Measurements from ENCODE around the gene CEBPG. TPM values are rescaled to one million over a fixed set of nuclear protein-coding genes. Genes with fewer than 3 reads are reported as not detected.

Gene CEBPG
- total and polyA plus RNA-seq, 12 donors: 10.4 to 22.2 (median 14.3) TPM

DNA sequence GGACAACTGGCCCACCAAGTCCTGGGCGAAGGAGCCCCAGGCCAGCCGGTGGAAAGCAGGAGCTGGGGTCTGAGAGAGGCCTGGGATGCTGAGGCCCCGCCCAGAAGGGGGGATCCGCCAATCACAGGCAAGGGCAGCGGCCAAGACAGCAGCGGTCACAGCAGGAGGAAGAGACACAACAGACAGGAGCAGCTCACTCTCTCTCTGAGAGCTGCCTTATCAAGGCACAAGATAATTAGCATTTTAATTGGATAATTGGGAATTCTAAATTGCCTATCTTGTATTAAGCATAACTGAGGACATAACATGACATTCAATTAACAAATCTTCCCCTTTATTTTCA is 46.2 kb downstream of the CEBPG start:
- WGBS, 2 donors: 63 to 66% methylated on average over 6 of the region's 6 CpGs
- ATAC-seq: no peak

DNA sequence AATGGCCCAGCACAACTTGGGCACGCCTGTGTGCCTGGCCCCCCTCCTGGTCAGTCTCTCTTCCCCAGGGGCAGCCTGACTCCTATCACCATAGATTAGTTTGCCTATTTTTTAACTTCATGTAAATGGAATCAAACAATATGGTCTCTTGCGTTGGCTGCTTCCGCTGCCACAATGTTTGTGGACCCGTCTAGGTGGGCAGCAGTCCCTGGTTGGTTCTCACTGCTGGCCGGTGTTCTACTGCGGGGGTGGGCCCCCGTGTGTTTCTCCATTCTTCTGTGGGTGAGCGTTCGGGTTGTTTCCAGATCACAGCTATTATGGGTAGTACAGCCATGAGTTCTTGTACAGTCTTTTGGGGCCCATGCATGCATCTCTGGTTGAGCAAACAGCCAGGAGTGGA is 47.3 kb downstream of the CEBPG start:
- WGBS, 2 donors: 91 to 95% methylated on average over 9 of the region's 9 CpGs
- intact Hi-C loops (cut with DNase I): no loop called here
- no peaks in the 10 kb centered on the region for H3K36me3 ChIP-seq
- no peak overlapping the region for H3K27ac ChIP-seq
- peaks cover 0 to 8% (median 0%) of the 10 kb centered on the region in 9 donors for H3K4me1 ChIP-seq
- no peak overlapping the region for H3K4me3 ChIP-seq
- no peaks in the 10 kb centered on the region for H3K9me3 ChIP-seq
- no peaks in the 10 kb centered on the region for H3K27me3 ChIP-seq
- no peak for DNase-seq
- TF ChIP-seq, protein P1, sequence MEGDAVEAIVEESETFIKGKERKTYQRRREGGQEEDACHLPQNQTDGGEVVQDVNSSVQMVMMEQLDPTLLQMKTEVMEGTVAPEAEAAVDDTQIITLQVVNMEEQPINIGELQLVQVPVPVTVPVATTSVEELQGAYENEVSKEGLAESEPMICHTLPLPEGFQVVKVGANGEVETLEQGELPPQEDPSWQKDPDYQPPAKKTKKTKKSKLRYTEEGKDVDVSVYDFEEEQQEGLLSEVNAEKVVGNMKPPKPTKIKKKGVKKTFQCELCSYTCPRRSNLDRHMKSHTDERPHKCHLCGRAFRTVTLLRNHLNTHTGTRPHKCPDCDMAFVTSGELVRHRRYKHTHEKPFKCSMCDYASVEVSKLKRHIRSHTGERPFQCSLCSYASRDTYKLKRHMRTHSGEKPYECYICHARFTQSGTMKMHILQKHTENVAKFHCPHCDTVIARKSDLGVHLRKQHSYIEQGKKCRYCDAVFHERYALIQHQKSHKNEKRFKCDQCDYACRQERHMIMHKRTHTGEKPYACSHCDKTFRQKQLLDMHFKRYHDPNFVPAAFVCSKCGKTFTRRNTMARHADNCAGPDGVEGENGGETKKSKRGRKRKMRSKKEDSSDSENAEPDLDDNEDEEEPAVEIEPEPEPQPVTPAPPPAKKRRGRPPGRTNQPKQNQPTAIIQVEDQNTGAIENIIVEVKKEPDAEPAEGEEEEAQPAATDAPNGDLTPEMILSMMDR (IDR thresholded peaks at IDR 0.05): no peak
- no peak for ATAC-seq

More for the DNA sequence above, 46.2 kb downstream of the CEBPG start:
- no peaks in the 10 kb centered on the region for H3K9me3 ChIP-seq
- DNase-seq: no peak
- H3K27me3 ChIP-seq: no peaks in the 10 kb centered on the region
- no peaks in the 10 kb centered on the region for H3K36me3 ChIP-seq
- peaks cover 0 to 8% (median 0%) of the 10 kb centered on the region in 9 donors for H3K4me1 ChIP-seq
- intact Hi-C loops (cut with DNase I): loop anchor here in 2 of 10 donors (5.0 kb wide), 1 partner anchor 353 kb away; no protein-coding TSS in a partner anchor
- TF ChIP-seq, protein P1 (IDR thresholded peaks at IDR 0.05): no peak
- H3K27ac ChIP-seq: no peak overlapping the region
- H3K4me3 ChIP-seq: no peak overlapping the region

DNA sequence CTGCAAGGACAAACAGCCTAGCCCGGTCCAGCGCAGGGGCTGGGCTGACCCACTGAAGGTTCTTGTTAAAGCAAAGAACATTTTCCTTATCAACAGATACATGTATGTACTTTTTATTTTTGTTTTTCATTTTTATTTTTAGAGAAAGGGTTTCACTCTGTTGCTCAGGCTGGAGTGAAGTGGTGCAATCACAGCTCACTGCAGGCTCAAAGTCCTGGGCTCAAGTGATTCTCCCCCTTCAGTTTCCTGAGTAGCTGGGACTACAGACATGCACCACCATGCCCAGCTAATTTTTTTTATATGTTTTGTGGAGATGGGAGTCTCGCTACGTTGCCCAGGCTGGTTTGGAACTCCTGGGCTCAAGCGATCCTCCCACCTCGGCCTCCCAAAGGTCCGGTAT is 47.9 kb downstream of the CEBPG start:
- H3K4me3 ChIP-seq: no peak overlapping the region
- peaks cover 0 to 6% (median 0%) of the 10 kb centered on the region in 9 donors for H3K4me1 ChIP-seq
- ATAC-seq (no peak), DNase-seq (no peak)
- no peaks in the 10 kb centered on the region for H3K36me3 ChIP-seq
- no peak overlapping the region for H3K27ac ChIP-seq
- no peaks in the 10 kb centered on the region for H3K27me3 ChIP-seq
- WGBS, 2 donors: 89 to 99% methylated on average over 7 of the region's 7 CpGs
- intact Hi-C loops (cut with DNase I): no loop called here
- H3K9me3 ChIP-seq: no peaks in the 10 kb centered on the region
- TF ChIP-seq, protein P1 (IDR thresholded peaks at IDR 0.05): no peak

DNA sequence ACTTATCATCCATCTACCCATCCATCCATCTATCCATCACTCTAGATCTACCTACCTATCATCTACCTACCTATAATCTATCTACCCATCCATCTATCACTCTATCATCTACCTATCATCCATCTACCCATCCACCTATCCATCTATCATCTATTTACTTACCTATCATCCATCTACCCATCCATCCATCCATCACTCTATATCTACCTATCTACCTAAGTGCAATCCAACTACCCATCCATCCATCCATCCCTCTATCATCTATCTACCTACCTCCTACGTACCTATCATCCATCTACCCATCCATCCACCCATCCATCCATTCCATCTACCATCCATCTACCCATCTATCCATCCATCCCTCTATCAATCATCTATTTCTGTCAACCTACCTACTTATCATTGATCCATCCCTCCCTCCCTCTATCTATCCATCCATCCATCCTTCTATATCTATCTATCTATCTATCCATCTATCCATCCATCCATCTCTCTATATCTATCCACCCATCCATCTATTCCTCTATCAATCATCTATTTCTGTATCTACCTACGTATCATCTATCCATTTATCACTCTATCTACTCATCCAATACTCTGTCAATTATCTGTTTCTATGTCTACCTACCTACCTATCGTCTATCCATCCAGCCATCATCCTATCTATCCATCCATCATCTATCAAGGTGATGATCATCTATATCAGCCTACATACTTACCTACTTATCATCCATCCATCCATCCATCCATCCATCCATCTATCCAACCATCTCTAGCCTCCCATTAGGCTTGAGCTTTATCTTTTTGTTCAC is 49.1 kb downstream of the CEBPG start:
- Histone ChIP-seq H3K27ac (no peak overlapping the region), H3K36me3 (no peaks in the 10 kb centered on the region), H3K27me3 (no peaks in the 10 kb centered on the region), H3K4me3 (no peak overlapping the region), H3K9me3 (no peaks in the 10 kb centered on the region), H3K4me1 (no peaks in the 10 kb centered on the region)
- TF ChIP-seq, protein P1 (IDR thresholded peaks at IDR 0.05): no peak
- DNase-seq: no peak
- intact Hi-C loops (cut with DNase I): loop anchor here in 1 of 10 donors (1.0 kb wide), 1 partner anchor 23 kb away; no protein-coding TSS in a partner anchor
- WGBS, 2 donors: 97 to 98% methylated on average over 3 of the region's 3 CpGs
- no peak for ATAC-seq
